GM23338 (cell line): ENCODE data around the gene NKX2-2. TPM values are rescaled to one million over a fixed set of nuclear protein-coding genes. Genes with fewer than 3 reads are reported as not detected.

ENCODE experiments used
- EZH2phosphoT487 ChIP-seq: fragments of 200-600 bp; sonication (generic); IDR thresholded peaks from one replicate; pipeline ENCODE4 v1.8.1; 2018; ENCODE audit warnings: antibody characterized with exemption; ENCODE audit not compliant: unreplicated experiment
- ZNF114 ChIP-seq: fragments of 250-450 bp; sonication (Bioruptor Pico); IDR thresholded peaks from 2 replicates; pipeline ENCODE4 v1.5.0; 2020; ENCODE audit warnings: mild to moderate bottlenecking, moderate library complexity
- ZNF331 ChIP-seq: fragments of 250-450 bp; sonication (Bioruptor Pico); IDR thresholded peaks from 2 replicates; pipeline ENCODE4 v1.5.0; 2020; ENCODE audit warnings: low read depth, mild to moderate bottlenecking, moderate library complexity
- polyA plus RNA-seq: library from polyadenylated mRNA; unstranded; fragments of >200 nt; fragmentation: Nextera tagmentation; extraction: Ambion mirVana; gene quantifications from 2 replicates; pipeline ENCODE4 v1.2.1, GENCODE V29; 2016
- total RNA-seq: library from RNA; depleted of rRNA; stranded (reverse); fragments of >200 nt; shearing (Covaris generic); gene quantifications from 2 replicates; pipeline ENCODE4 v1.2.3, GENCODE V29; 2014; rRNA removed
- TF ChIP-seq, protein P1 (sequence below): IDR thresholded peaks from 2 replicates; pipeline ENCODE4 v1.6.1; 2016; ENCODE audit warnings: antibody characterized with exemption

Gene NKX2-2
- total and polyA plus RNA-seq, 2 experiments from 2014 or later = not detected

GRCh38 chr20:21464916-21465315 is 48.9 kb downstream of the NKX2-2 start (continued):
- TF ChIP-seq EZH2phosphoT487 (no peak), ZNF114 (CRISPR knock-in tag) (no peak), ZNF331 (CRISPR knock-in tag) (no peak)
- TF ChIP-seq, protein P1, sequence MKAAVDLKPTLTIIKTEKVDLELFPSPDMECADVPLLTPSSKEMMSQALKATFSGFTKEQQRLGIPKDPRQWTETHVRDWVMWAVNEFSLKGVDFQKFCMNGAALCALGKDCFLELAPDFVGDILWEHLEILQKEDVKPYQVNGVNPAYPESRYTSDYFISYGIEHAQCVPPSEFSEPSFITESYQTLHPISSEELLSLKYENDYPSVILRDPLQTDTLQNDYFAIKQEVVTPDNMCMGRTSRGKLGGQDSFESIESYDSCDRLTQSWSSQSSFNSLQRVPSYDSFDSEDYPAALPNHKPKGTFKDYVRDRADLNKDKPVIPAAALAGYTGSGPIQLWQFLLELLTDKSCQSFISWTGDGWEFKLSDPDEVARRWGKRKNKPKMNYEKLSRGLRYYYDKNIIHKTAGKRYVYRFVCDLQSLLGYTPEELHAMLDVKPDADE = no peak

Other genes starting within 250 kb of the NKX2-2 start
- gene XRN2, start 210.7 kb downstream of the NKX2-2 start, total RNA-seq = 150 and 159 TPM in 2 replicates
- 107 and 113 TPM in 2 replicates for gene XRN2, start 210.7 kb downstream of the NKX2-2 start, polyA plus RNA-seq
- 0.35 and 2.1 TPM in 2 replicates for gene NKX2-4, start 116.5 kb downstream of the NKX2-2 start, total RNA-seq
- 0.31 and 0.61 TPM in 2 replicates for gene NKX2-4, start 116.5 kb downstream of the NKX2-2 start, polyA plus RNA-seq
- 0.14 TPM in 1 of 2 replicates, not detected in the other for gene PAX1, start 191.6 kb upstream of the NKX2-2 start, total RNA-seq
- gene PAX1, start 191.6 kb upstream of the NKX2-2 start, polyA plus RNA-seq = not detected in 2 replicates